GM13977 (cell line): Measurements from ENCODE around the gene LRRC10B.
A peak's percentile ranks its signal among the peaks of the same experiment; 100 is the strongest.
"Not testable (repeated sequence)": the region's sequence is repeated elsewhere in the genome, so short reads cannot be mapped to it uniquely, and the experiment has no call there.

Experiments
- DNase-seq: peaks from one replicate; pipeline ENCODE4 v3.0.0; 2012; ENCODE audit warnings: low spot score
- CTCF ChIP-seq: IDR thresholded peaks from 2 replicates; pipeline ENCODE4 v1.5.1; 2012; ENCODE audit warnings: mild to moderate bottlenecking, control low read depth; ENCODE audit not compliant: insufficient read depth; ENCODE audit errors: extremely low read depth, missing control alignments
- in situ Hi-C: fragments of 300-500 bp; cut with MboI; formaldehyde crosslinking; loops from one replicate; pipeline ENCODE4 v1.12.0; 2022; ENCODE audit warnings: low sequenced_read_pairs, low pct_unique_long_range_greater_than_20kb, mixed read lengths, inconsistent platforms; ENCODE audit not compliant: unreplicated experiment

LRRC10B gene

GRCh38 chr11:61473370-61474012, 35.1 kb upstream of the LRRC10B start:
- TF ChIP-seq CTCF, result no peak
- DNase-seq, result no peak
- in situ Hi-C loops, result no loop called here

GRCh38 chr11:61474013-61474643, 34.4 kb upstream of the LRRC10B start:
- in situ Hi-C loops, result no loop called here
- DNase-seq, result no peak
- no peak for TF ChIP-seq CTCF

GRCh38 chr11:61475433-61475832, 33.1 kb upstream of the LRRC10B start:
- no peak for TF ChIP-seq CTCF
- in situ Hi-C loops, result no loop called here
- no peak for DNase-seq

GRCh38 chr11:61476371-61476770, 32.2 kb upstream of the LRRC10B start:
- no peak for TF ChIP-seq CTCF
- in situ Hi-C loops, result no loop called here
- DNase-seq, result no peak

- in situ Hi-C loops, result no loop called here
- DNase-seq, result no peak
- no peak for TF ChIP-seq CTCF
Observed at GRCh38 chr11:61477126-61477525, 31.4 kb upstream of the LRRC10B start.

GRCh38 chr11:61477727-61478148, 30.8 kb upstream of the LRRC10B start:
- DNase-seq, result peak; percentile 79
- TF ChIP-seq CTCF, result peak; percentile 94
- in situ Hi-C loops, result no loop called here

GRCh38 chr11:61479360-61480058, 29.0 kb upstream of the LRRC10B start:
- DNase-seq, in situ Hi-C loops: not testable (repeated sequence)
